Upper lobe of left lung (tissue), 6 donors: Measurements from ENCODE around the gene SEC22A. TPM values are rescaled to one million over a fixed set of nuclear protein-coding genes. Genes with fewer than 3 reads are reported as not detected.

Experiments used
- ATAC-seq, 2 donors: fragments of 200-7000 bp; cut with Tn5 transposase; one replicate each; pipeline ENCODE4 v1.9.1; 2022; ENCODE audit warnings: mild to moderate bottlenecking in 2 of 2, moderate library complexity in 2 of 2; ENCODE audit not compliant: low FRiP score in 2 of 2
- DNase-seq, 2 donors: peaks; one replicate each; pipeline ENCODE4 v3.0.0-alpha.2; 2019 to 2020
- H3K27ac ChIP-seq, 4 donors: fragments of 200-600 bp; sonication (generic); one replicate each; pipeline ENCODE4 v1.5.1; 2016 to 2019
- H3K27me3 ChIP-seq, 4 donors: fragments of 200-600 bp; sonication (generic); one replicate each; pipeline ENCODE4 v1.5.1; 2017 to 2019
- H3K36me3 ChIP-seq, 4 donors: fragments of 200-600 bp; sonication (generic); one replicate each; pipeline ENCODE4 v1.5.1; 2016 to 2019
- H3K4me1 ChIP-seq, 4 donors: fragments of 200-600 bp; sonication (generic); one replicate each; pipeline ENCODE4 v1.5.1; 2018 to 2019
- H3K4me3 ChIP-seq, 4 donors: fragments of 200-600 bp; sonication (generic); one replicate each; pipeline ENCODE4 v1.5.1; 2017 to 2019; ENCODE audit warnings: mild to moderate bottlenecking in 2 of 4, moderate library complexity in 1 of 4
- H3K9me3 ChIP-seq, 4 donors: fragments of 200-600 bp; sonication (generic); one replicate each; pipeline ENCODE4 v1.5.1; 2018 to 2019
- EP300 ChIP-seq, 4 donors: sonication (generic); formaldehyde crosslinking; IDR thresholded peaks; one replicate each; pipeline ENCODE4 v1.5.1; 2017; ENCODE audit warnings: antibody characterized with exemption in 4 of 4, control low read depth in 2 of 4
- POLR2A ChIP-seq, 4 donors: fragments of 450-650 bp; IDR thresholded peaks; one replicate each; pipeline ENCODE4 v1.5.1; 2016 to 2017; ENCODE audit warnings: antibody characterized with exemption in 4 of 4, mild to moderate bottlenecking in 2 of 4
- POLR2AphosphoS5 ChIP-seq, 2 donors: sonication (generic); formaldehyde crosslinking; IDR thresholded peaks; one replicate each; pipeline ENCODE4 v1.5.1; 2017; ENCODE audit warnings: antibody characterized with exemption in 2 of 2
- WGBS, 2 donors: methylation state at CpG; one replicate each; pipeline ENCODE4 v1.1.5; 2017 to 2018; 5-methylcytosine and 5-hydroxymethylcytosine counted together
- total RNA-seq, 6 donors: library from RNA; depleted of rRNA in 4 of 6; stranded (reverse); fragments of >200 nt in 4 of 6; gene quantifications; one replicate each; pipeline versions ENCODE4 v1.1.0 to v1.2.1, GENCODE V29; 2016 to 2021
- TF ChIP-seq, protein P1 (sequence below), 6 experiments: fragments of 450-650 bp in 4 of 6; fragments of 200-600 bp in 2 of 6; sonication (generic) in 2 of 6; IDR thresholded peaks; one replicate each; pipeline ENCODE4 v1.5.1; 2016 to 2019; ENCODE audit warnings: antibody characterized with exemption in 6 of 6
- donor health status: DM: no; HTN: no; CAD: no; lungs with moderate emphysema.
- donor health status: DM: no; HTN: yes; CAD: no; lungs with severe emphysema.

SEC22A gene
- total RNA-seq, 6 donors from 2014 or later = 5.5 to 22.5 (median 12.3) TPM

DNA sequence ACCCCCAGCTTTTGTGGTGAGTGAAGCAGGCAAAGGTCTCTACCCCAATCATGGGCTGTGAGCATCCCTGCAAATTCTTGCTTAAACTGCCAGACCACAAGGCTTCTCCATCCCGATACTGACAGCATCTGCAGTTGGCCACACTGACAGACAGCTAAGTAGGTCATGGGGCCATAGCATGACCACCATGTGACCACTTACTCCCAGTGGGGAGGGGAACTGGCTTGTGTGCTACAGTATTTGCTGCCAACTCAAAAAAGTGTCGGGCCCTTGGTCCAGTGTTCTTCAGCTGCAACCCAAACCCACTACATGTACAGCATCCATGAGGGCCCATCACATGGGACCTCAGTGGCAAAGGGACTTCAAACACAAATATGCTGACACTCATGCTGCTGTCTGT lies 103.4 kb downstream of the SEC22A start:
- no peak overlapping the region for H3K4me3 ChIP-seq
- H3K9me3 ChIP-seq = no peaks in the 10 kb centered on the region
- no peaks in the 10 kb centered on the region for H3K4me1 ChIP-seq
- no peak overlapping the region for H3K27ac ChIP-seq
- ATAC-seq = no peak
- TF ChIP-seq POLR2AphosphoS5 (IDR thresholded peaks at IDR 0.05) = no peak
- TF ChIP-seq, protein P1, sequence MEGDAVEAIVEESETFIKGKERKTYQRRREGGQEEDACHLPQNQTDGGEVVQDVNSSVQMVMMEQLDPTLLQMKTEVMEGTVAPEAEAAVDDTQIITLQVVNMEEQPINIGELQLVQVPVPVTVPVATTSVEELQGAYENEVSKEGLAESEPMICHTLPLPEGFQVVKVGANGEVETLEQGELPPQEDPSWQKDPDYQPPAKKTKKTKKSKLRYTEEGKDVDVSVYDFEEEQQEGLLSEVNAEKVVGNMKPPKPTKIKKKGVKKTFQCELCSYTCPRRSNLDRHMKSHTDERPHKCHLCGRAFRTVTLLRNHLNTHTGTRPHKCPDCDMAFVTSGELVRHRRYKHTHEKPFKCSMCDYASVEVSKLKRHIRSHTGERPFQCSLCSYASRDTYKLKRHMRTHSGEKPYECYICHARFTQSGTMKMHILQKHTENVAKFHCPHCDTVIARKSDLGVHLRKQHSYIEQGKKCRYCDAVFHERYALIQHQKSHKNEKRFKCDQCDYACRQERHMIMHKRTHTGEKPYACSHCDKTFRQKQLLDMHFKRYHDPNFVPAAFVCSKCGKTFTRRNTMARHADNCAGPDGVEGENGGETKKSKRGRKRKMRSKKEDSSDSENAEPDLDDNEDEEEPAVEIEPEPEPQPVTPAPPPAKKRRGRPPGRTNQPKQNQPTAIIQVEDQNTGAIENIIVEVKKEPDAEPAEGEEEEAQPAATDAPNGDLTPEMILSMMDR (IDR thresholded peaks at IDR 0.05) = no peak
- no peak for TF ChIP-seq POLR2A (IDR thresholded peaks at IDR 0.05)
- TF ChIP-seq EP300 (IDR thresholded peaks at IDR 0.05) = no peak
- H3K27me3 ChIP-seq = no peaks in the 10 kb centered on the region
- no peaks in the 10 kb centered on the region for H3K36me3 ChIP-seq
- no peak for DNase-seq
- 80 to 90% methylated on average over 1 to 2 of the region's 2 CpGs for WGBS, 2 donors

- no peaks in the 10 kb centered on the region for H3K36me3 ChIP-seq
- DNase-seq (no peak), ATAC-seq (no peak)
- no peak overlapping the region for H3K4me3 ChIP-seq
- no peaks in the 10 kb centered on the region for H3K27me3 ChIP-seq
- WGBS, 2 donors = 73 to 79% methylated on average over 5 of the region's 5 CpGs
- H3K27ac ChIP-seq = no peak overlapping the region
- no peaks in the 10 kb centered on the region for H3K4me1 ChIP-seq
- TF ChIP-seq POLR2AphosphoS5 (IDR thresholded peaks at IDR 0.05) (no peak), EP300 (IDR thresholded peaks at IDR 0.05) (no peak), POLR2A (IDR thresholded peaks at IDR 0.05) (no peak)
- TF ChIP-seq, protein P1 (IDR thresholded peaks at IDR 0.05) = no peak
- H3K9me3 ChIP-seq = no peaks in the 10 kb centered on the region
Measured at GRCh38 chr3:123307064-123307463, 105.3 kb downstream of the SEC22A start.

DNA sequence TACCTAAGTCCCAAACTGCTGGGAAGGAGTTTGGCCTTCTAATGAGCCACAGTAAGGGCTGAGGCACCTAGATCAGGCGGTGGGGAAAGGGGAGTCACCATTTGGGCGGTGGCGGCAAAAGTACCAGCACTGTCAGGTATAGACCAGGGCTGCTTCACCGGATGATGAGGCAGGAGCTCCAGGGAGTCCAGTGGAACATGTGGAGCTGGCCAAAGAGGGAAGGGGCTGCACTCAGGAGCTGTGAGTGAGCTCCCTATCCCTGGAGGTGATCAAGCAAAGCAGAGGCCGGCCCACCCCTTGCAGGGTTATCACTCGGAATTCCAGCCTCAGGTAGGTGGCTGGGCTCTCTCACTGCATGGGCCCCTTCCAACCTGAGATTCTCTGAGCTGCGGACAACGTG lies 108.4 kb downstream of the SEC22A start:
- H3K27ac ChIP-seq = no peak overlapping the region
- WGBS, 2 donors = 91 to 94% methylated on average over 7 to 8 of the region's 8 CpGs
- H3K36me3 ChIP-seq = no peaks in the 10 kb centered on the region
- no peaks in the 10 kb centered on the region for H3K27me3 ChIP-seq
- TF ChIP-seq POLR2AphosphoS5 (IDR thresholded peaks at IDR 0.05) (no peak), EP300 (IDR thresholded peaks at IDR 0.05) (no peak), POLR2A (IDR thresholded peaks at IDR 0.05) (no peak)
- TF ChIP-seq, protein P1 (IDR thresholded peaks at IDR 0.05) = no peak
- DNase-seq (no peak), ATAC-seq (no peak)
- H3K4me1 ChIP-seq = no peaks in the 10 kb centered on the region
- H3K4me3 ChIP-seq = no peak overlapping the region
- no peaks in the 10 kb centered on the region for H3K9me3 ChIP-seq

DNA sequence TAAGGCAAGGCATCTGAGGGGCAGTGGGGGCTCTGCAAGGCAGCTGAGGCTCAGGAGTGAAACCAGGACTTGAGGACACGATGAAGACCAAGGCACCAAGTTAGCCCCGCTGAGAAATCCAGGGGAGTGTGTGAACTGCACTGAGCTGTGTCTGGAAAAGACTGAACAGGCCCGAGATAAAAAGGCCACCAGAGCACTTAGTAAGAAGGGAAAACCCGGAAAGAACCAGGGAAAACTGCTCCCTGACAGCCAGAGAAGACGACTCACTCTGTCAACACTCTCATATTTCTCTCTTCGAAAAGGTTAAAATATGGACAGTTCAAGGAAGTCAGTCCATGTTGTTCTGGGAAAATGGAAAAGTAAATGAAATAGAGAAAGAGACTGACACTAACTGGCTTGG lies 109.0 kb downstream of the SEC22A start:
- Histone ChIP-seq H3K4me3 (no peak overlapping the region), H3K36me3 (no peaks in the 10 kb centered on the region), H3K27ac (no peak overlapping the region), H3K4me1 (no peaks in the 10 kb centered on the region), H3K27me3 (no peaks in the 10 kb centered on the region), H3K9me3 (no peaks in the 10 kb centered on the region)
- no peak for ATAC-seq
- no peak for DNase-seq
- TF ChIP-seq POLR2A (IDR thresholded peaks at IDR 0.05) (no peak), POLR2AphosphoS5 (IDR thresholded peaks at IDR 0.05) (no peak), EP300 (IDR thresholded peaks at IDR 0.05) (no peak)
- TF ChIP-seq, protein P1 (IDR thresholded peaks at IDR 0.05) = no peak
- WGBS, 2 donors = 67 to 74% methylated on average over 6 of the region's 6 CpGs

DNA sequence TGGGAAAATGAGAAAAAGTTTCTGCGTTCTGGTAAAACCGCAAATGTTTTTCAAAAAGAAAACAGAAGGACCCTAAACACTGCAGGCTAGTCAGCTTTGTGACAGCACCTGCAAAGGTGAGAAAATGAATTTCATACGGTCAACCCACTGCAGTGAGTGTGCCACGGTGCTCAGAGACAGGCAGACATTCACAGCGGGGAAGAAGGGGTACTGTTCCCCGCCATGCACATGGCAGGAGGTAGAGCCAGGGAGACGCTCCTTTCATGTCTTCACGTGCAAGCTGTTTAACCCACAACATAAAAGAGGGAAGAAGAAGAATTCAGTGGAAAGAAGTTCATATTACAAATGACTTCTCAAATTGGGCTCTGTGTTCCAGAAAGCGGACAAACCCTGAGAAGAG lies 109.5 kb downstream of the SEC22A start:
- H3K4me1 ChIP-seq = no peaks in the 10 kb centered on the region
- WGBS, 2 donors = 70 to 76% methylated on average over 9 of the region's 9 CpGs

More for the DNA sequence above, 109.5 kb downstream of the SEC22A start:
- no peak overlapping the region for H3K4me3 ChIP-seq
- H3K27me3 ChIP-seq = no peaks in the 10 kb centered on the region
- no peaks in the 10 kb centered on the region for H3K36me3 ChIP-seq
- H3K27ac ChIP-seq = no peak overlapping the region
- DNase-seq = no peak
- ATAC-seq = no peak
- H3K9me3 ChIP-seq = no peaks in the 10 kb centered on the region
- no peak for TF ChIP-seq EP300 (IDR thresholded peaks at IDR 0.05)
